ENCODE data around the gene TAS2R60.
"Not testable (repeated sequence)": the region's sequence is repeated elsewhere in the genome, so short reads cannot be mapped to it uniquely, and the experiment has no call there.

The TAS2R60 gene

DNA sequence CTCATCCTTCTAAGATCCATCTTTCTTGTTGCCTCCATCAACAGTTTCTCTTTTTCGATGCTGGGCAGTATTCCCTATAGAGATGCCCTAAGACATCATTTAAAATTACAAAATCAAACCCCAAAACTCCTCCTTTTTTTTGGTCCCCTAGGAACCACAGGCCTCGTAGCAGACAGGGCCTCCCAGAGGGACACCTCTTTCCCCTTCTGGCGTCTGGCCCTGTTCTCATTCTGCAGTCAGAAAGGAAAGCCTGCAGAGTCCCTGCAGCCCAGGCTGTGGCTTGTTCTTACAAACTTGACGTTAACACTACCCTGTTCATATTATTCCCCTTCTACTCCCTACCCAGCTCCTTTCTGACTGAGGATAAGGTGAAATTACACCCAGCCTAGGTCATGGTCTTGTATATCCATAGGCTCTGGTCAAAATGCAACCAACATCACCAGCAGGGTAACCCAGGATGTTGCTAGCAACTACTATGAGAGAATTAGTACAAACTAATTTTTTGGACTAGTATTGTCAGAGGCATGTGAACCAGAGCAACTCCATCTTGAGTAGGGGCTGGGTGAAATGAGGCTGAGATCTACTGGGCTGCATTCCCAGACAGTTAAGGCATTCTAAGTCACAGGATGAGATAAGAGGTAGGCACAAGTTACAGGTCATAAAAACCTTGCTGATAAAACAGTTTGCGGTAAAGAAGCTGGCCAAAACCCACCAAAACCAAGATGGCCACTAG is 31.1 kb upstream of the TAS2R60 start:
- DNase-seq: no peak

DNA sequence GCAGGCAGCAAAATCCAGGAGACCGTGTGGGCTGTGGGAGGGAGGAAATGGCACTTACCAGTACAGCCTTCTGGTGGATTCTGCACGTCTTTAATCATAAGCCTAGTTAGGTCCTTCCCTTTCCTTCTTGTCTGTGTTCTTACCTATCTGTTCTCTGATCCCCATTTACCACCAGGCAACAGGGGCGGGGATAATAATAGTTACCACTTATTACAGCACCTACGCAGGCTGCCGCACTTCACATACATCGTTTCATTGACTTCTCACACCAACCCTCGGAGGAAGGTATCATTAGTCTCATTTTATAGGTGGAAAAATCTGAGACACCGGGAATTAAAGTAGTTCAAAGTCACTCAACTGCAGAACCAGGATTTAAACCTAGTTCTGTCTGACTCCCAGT is 30.1 kb upstream of the TAS2R60 start:
- DNase-seq: no peak

DNA sequence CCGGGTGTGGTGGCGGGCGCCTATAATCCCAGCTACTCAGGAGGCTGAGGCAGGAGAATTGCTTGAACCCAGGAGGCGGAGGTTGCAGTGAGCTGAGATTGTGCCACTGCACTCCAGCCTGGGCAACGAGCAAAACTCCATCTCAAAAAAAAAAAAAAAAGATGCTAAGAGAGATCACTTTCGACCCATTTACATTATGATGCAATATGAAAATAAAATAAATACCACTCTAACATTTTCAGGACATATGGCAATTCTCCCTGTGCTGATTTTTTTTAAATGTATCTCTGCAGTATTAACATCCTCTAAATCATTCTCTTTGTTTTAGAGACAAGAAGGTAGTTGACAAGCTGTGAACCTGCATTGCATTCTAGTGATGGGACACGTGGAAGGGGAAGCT is 28.0 kb upstream of the TAS2R60 start:
- not testable (repeated sequence) for DNase-seq

DNA sequence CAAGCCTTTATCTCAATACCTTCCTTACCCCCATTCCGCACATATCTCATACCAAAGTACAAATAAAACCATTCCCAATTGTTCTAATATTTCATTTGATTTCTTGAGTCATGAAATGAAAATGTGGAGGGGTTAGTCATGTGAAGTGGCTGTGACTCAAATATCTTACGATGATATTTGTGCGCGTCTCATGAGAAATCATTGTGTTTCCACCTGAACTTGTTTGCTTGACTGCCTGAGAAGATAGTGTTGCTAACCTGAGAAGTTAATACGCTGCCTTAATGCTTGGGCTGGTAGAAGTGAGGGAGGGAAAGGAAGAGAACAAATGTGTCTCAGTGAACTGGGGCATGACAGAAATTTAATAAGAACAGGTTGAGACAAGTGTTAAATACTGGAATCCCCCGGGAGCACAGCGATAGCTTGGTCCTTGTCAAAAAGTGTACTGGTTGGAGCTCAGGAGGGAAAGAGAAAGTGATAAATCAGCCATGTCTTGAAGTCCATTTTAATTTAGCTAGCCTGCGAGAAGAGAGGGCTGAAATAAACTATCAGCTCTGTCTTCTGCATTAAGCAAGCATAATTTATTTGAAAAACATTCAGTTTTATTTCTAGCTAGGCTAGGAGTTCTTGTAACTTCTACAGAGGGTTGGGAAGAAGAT is 27.4 kb upstream of the TAS2R60 start:
- DNase-seq: no peak

DNA sequence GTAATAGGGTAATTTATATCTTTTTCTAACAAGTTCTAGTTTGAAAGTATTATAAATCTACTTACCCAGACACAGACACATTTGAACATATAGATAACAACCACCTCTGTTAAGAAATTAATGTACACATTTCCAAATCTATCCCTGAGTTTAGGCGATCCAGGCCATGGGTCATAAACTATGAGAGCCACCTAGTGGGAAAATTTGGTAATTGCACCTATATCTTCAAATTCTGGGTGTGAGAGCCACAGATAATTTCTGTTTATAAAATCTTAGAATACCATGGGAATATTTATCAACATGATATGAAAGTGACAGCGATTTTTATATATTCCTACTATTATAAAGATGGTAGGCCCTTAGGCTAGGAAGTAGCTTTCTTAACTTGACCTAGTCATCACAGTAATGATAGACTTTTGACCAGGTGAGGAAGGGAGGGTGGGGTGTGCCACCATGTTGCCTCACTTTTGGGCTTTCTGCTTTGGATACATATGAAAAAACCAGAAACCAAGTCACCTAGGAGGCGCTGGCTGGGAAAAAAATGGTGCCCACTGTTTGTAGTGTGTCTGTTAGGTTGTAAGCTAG is 26.6 kb upstream of the TAS2R60 start:
- no peak for DNase-seq

DNA sequence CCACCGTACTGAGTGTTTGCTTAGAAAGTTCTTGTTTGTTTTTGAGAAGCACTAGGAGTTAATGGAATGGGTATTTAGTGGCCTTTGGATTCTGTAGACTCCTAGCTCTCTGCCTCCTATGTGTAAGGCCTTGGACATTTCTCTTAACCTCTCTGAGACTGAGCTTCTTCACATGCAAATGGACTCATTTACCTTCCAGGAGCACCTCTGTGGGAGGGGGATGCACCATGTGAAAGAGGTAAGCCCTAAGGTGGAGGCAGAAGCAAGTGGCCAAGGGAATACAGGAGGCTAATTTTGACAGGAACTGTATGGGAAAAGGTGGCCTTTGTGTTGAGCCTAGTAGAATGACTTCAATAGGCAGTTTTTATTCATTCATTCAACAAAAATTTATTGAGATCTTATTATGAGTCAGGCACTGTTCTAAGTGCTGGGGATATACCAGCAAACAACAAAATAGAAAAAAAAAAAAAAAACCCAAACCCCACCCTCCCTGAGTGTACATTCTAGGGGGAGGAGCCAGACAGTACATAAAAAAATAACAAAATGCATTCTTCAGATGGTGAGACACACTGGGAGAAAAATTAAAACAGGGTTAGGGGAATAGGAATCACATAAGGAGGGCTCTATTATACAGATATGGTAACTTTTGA is 25.4 kb upstream of the TAS2R60 start:
- no peak for DNase-seq

DNA sequence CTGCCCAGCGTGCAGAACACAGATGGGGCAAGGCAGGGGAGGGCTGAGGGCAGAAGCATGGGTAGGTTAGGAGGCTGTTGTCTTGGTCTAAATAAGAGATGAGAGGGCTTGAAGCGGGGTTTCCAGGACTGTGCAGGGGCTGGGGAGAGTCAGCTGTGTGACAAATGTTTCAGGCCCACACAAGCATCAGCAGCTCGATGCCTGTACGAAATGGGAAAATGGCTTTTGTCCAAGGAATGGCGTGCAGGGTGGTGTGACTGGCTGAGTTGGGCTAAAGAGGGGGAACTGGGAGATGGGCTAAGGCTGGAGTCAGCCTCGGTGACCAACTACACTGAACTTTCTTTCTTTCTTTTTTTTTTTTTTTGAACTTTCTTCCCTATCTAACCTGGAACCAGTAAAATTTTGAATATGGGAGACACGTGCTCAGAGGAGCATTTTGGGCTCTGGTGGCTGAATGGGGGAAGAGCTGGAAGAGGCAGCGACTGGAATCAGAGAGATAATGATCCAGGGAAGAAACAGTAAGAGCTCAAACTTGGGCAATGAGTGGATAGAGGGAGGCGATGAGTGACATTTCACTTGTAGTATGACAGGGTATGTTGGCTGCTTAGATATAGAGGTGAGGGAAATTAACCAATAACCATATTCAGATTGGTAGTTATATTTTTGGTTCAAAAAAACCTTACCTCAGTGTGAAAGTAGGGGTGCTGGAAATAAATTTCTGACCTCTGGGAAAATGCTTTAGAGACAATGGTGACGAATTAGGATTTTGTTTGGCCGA is 24.4 kb upstream of the TAS2R60 start:
- no peak for DNase-seq

DNA sequence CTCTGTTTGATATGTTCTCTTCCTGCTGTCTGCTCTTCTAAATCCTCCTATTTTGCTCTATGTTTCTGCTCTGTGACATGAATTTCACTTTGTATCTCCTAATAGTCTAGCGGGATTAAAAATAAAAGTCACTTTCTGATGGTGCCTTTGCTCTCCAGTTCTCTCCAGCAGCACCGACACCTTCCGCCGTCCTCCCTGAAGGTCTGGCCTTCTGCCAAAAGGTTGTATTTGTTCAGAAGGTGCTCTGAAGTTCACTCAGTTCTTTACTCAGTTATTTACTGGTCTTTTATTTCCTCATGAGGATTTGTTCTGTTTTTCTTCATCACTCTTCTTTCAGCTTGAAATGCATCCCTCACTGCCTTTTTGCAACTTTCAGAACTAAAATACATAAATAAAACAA is 23.4 kb upstream of the TAS2R60 start:
- no peak for DNase-seq

DNA sequence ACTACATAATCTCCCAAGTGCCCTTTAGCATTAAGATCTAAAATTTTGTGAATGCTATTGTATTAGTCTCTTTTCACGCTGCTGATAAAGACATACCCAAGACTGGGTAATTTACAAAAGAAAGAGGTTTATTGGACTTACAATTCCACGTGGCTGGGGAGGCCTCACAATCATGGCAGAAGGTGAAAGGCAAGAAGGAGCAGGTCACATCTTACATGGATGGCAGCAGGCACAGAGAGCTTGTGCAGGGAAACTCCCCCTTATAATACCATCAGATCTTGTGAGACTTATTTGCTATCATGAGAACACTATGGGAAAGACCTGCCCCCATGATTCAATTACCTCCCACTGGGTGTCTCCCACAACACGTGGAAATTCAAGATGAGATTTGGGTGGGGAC is 22.6 kb upstream of the TAS2R60 start:
- DNase-seq: not testable (repeated sequence)

DNA sequence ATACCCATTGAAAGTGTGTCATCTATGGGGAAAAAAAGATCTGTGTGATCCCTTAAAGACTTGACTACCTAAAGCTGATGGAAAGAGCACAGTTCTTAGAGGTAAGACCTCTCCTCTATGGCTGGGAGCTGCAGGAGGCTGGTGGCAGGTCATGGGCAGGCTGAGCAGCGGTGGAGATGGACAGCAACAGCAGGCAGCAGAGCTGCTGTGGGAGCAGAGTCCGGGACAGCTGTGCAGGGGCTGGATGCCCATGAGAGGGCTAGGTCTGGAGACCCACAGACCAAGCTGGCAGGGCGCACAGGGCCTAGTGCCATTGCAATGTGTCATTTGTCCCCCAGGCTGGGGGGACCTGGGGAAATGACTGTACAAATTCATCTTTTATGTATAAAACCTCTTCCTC is 21.2 kb upstream of the TAS2R60 start:
- DNase-seq: no peak

DNA sequence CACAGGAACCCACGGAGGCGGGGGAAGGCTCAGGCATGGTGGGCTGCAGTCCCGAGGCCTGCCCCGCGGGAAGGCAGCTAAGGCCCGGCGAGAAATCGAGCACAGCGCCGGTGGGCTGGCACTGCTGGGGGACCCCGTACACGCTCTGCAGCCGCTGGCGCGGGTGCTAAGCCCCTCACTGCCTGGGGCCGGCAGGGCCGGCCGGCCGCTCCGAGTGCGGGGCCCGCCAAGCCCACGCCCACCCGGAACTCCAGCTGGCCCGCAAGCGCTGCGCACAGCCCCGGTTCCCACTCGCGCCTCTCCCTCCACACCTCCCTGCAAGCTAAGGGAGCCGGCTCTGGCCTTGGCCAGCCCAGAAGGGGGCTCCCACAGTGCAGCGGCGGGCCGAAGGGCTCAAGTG is 18.8 kb upstream of the TAS2R60 start:
- not testable (repeated sequence) for DNase-seq

DNA sequence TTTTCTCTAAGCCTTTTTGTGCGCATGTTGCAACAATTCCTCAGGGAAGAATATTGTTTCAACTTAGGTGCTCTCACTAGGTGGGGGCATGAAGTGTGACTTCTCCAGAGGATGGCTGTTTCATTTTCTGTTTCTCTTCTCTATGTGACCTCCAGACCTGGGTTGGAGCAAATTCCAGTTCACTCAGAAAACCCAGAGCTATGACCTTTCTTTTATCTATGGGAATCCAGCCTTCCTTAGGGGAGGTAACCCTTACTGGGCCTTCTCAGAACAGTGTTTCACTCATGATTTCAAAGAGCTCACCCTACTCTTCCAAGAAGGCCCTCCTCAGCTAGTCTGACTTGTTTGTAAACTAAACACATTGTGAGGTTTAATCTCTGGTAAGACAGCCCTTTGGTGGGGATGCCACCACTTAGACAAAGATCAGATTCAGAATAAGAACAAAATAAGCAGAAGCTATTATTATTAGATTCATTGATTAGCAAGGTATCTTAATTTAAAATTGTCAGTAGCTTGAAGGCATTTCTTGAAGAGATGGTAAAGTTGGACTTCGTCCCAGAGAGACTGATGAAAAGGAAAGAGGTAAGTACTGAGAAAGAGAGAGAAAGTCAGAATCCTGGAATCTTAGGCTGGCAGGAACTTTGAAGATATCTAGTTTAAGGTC is 16.6 kb upstream of the TAS2R60 start:
- no peak for DNase-seq

DNA sequence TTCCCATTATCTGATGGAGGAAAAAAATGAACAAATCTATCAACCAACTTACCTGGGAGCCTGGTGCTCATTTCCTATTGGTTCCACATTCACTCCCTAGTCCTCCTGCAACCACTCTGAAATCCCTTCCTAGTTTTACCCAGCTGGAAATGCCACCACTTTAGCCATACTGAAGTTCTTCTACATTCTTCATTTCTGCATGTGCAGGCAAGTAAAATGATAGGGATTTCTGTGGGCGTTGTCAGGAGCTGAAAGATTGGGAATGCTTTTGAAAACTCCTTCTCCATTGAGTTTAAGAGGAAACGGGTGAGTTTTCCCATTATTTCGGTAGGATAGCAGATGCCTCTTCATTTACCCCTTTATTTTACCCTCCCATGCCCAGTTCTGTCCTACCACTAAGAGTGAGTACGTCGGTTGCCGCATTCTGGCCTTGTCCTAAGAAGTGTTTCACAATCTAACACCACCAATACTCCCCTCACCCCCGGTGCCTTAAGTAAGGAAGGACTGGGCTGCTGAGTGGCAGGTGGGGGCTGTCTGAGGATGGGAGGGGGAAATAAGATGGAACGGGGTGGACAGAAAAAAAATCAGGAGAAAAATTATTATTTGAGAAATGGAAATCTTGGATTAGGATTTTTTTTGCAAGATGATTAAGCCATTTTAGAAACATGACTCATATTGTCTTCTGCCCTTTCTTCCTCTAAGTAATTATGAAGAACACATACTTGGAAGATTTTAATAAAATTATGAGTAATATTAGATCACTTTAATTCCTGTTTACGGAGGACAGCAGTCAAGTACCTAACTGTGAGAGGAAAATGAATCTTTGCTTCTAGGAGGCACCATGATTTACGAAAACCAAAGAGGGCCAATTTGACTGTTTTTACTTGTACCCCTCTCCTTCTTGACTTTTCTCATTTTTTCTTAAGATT is 13.2 kb upstream of the TAS2R60 start:
- no peak for DNase-seq

DNA sequence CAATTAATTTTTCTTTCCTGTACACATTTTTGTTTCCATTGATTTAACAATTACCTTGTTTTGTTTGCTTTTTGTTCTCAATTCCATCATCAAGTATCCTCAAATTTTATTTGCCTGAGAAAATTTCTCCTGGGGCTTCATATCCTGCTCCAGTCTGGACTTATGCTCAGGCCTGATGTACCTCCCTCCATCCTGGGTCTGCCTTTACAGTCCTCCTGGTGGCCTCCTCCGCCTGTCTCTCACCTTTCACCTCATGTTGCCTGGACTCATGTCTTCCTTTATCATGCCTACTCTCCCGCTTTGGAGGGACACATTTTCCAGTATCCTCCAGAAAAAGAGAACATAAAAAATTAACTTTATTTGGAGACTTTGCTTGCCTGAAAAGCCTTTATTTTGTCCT is 12.1 kb upstream of the TAS2R60 start:
- no peak for DNase-seq

DNA sequence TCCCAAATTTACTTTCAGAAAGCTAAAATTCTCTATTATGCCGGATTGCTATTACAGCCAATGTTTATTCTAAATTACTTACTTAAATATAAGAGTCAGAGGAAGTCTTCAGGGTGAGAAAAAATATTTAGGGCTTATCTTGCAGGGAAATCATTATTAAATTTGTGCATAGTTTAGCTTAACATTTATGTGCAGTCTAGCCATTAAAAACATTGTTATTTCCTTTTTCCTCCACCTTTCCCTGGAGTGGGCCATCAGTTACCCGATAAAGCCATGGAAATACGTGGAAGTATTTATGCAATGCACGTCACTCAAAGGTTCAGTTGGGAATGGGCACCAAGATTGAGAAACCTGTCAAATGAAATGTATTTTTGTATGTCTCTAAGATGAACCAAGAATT is 9.5 kb upstream of the TAS2R60 start:
- no peak for DNase-seq

DNA sequence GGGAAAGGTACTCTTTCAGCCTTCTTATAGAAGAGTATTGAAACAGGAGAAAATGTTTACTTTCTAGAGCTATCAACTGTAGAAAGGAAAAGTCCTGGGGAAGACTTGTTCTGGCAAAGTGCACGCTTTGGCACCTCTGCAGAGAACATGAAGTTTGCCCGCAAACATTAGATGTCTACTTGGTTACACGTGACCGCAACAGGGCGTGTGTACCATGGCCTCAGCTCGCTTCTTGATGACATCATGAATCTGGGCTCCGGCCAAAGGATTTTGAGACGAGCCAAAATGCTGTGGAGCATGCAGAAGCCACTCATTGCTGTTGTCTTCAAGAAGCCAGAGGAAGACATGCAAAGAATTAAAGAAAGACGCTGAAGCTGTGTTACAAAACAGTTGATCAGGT is 8.6 kb upstream of the TAS2R60 start:
- DNase-seq: no peak

DNA sequence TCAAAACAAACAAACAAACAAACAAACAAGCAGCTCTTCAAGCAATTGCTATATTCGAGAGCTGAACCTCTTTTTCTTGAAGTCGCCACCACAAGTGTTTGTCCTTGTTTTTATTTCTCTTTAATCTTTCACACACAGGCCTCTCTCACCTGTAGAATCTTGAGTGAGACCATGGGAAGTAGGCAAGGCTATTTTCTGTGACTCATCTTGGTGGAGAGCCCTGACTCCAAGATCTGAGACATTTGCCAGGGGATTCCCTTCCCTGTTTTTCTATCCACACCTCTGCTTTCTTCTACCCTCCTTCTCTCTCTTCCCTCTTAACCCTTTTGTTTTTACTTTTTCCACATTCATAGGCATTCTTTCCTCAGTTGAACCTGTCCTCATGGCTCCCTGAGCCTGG is 8.0 kb upstream of the TAS2R60 start:
- DNase-seq: no peak

DNA sequence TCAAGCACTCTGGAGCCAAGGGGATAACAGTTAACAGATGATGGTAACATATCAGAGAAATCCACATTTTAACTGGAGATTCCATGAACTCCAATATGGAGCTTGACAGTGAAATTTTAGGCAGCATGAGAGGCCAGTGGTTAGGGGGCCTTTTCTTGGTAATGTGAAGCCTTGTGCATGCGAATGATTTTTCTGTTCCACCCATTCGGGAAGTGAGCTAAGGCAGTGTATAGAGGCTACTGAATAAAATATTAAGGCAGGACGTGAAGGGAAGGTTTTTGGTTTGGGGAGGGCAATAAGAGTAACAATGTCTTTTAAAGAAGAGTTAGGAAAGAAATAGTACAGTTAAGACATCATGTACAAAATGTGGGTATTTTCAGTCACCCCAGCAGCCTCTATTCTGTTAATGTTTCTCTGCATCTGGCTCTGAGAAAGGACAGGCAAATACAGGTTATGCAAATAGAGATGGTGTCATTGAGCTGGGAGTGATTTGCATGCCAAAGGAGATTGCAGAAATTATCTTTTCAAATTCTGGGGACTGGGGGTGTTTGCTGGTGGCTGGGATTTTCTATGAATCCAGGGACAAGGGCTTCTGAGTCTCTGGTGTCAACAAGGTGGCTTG is 6.8 kb upstream of the TAS2R60 start:
- no peak for DNase-seq

DNA sequence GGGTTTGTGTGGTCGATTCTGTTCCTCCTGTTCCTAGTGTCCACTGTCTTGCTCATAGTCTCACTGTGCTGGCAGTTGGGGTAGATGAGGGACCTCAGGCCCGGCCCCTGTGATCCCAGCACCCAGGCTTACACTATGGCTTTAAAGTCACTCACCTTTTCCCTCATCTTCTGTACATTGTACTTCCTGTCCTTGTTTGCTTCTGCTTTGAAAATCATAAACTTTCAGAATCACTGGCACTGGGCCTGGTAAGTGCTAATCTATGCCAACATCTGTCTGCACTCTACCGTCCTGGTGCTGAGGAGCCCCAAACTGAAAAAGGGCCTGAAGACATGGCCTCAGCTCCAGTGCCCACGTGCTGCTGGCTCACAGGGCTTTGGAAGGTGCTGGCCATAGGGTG is 5.7 kb upstream of the TAS2R60 start:
- no peak for DNase-seq

DNA sequence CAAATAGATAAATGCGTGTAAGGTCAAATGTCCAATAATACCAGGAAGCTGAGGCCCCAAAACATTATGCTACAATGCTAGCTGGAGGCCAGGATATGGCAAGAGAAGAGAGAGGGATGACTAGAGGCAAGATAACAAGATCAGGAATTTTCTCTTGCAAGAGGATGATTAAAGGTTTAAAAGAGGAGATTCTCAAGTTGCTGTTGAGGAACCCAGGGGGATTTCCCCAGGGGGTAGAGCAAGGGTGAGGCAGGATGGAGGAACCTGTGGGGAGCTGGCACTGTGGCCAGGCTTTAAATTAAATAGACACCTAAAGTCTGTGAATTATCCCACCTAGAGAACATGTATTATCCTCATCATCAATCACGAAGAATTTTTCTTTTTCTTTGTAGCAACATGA is 3.4 kb upstream of the TAS2R60 start:
- DNase-seq: no peak

Measured in activated CD4-positive, CD25-positive, alpha-beta regulatory T cell treated with anti-CD3 and anti-CD28 coated beads, Interleukin-2, amount 50 U/mL, for 72 hours (primary cell).